Measurements from ENCODE around the gene GALNT9.

DNA sequence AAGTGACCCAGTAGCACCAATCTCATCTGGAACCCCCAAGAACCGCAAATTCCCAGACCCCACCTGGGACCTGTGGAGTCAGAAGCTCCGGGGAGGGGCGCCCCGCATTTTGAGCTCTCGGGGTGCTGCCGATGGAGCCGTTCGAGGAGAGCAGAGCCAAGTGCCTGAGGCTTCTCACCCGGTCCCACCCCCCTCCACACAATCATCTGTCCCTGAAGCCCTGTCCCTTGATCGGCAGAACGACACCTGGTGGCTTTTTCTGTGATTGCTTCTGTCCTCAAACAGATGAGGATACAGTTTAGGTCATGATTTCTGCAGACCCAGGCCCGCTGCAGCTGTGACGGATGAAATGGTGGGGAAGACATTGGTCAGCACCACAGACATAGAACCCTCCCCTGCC lies 110.5 kb downstream of the GALNT9 start:
- TF ChIP-seq, protein P1, sequence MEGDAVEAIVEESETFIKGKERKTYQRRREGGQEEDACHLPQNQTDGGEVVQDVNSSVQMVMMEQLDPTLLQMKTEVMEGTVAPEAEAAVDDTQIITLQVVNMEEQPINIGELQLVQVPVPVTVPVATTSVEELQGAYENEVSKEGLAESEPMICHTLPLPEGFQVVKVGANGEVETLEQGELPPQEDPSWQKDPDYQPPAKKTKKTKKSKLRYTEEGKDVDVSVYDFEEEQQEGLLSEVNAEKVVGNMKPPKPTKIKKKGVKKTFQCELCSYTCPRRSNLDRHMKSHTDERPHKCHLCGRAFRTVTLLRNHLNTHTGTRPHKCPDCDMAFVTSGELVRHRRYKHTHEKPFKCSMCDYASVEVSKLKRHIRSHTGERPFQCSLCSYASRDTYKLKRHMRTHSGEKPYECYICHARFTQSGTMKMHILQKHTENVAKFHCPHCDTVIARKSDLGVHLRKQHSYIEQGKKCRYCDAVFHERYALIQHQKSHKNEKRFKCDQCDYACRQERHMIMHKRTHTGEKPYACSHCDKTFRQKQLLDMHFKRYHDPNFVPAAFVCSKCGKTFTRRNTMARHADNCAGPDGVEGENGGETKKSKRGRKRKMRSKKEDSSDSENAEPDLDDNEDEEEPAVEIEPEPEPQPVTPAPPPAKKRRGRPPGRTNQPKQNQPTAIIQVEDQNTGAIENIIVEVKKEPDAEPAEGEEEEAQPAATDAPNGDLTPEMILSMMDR (IDR thresholded peaks at IDR 0.05; ENCODE audit: insufficient read depth, low read depth, low read length) = no peak
- no peak for TF ChIP-seq EZH2 (IDR thresholded peaks at IDR 0.05; ENCODE audit: insufficient read depth, low read length)

Data from astrocyte (in vitro differentiated cells and primary cell).